Lung microvascular endothelial cell (primary cell): ENCODE data around the gene ZDHHC18. TPM values are rescaled to one million over a fixed set of nuclear protein-coding genes. Genes with fewer than 3 reads are reported as not detected.
"Not testable (repeated sequence)": the region's sequence is repeated elsewhere in the genome, so short reads cannot be mapped to it uniquely, and the experiment has no call there.

Experiments used
- DNase-seq, 2 donors: peaks; one replicate each; pipeline versions ENCODE4 v3.0.0 to v3.0.0-alpha.2; 2010; ENCODE audit warnings: low read depth in 2 of 2
- total RNA-seq: library from RNA; depleted of rRNA; stranded (reverse); fragments of >200 nt; gene quantifications from 2 replicates; pipeline ENCODE4 v1.2.1, GENCODE V29; 2014

ZDHHC18 gene
- total RNA-seq, 1 donor from 2014 or later = 4.2 TPM

DNA sequence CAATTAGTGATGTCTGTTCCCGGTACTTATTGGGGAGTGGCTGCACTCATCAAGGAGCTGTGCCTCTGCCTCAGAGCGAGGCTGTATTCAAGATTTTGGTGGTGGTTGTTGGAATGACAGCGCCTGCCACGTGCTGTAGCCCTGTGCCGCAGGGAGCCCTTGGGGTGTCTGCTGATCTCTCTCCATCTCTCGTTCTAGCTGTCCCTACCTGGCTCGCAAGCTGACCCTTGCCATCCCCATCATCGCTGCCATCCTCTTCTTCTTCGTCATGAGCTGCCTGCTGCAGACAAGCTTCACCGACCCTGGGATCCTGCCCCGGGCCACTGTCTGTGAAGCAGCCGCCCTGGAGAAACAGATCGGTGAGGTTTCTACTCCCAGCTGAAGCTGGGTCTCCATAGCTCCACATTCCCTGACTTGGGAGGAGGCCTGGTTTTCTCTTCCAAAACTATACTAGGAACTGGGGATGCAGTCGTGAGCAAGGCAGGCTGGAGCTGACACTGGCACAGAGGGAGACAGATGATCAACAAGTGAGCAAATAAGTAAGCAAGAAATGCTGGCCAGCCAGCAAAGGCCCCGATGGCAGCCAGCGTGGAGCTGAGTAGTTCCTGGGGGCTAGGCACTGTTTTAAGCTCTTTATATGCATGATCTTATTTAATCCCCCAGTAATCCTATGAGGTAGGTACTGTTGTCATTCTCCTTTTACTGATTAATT lies 5.9 kb downstream of the ZDHHC18 start:
- DNase-seq = no peak

DNA sequence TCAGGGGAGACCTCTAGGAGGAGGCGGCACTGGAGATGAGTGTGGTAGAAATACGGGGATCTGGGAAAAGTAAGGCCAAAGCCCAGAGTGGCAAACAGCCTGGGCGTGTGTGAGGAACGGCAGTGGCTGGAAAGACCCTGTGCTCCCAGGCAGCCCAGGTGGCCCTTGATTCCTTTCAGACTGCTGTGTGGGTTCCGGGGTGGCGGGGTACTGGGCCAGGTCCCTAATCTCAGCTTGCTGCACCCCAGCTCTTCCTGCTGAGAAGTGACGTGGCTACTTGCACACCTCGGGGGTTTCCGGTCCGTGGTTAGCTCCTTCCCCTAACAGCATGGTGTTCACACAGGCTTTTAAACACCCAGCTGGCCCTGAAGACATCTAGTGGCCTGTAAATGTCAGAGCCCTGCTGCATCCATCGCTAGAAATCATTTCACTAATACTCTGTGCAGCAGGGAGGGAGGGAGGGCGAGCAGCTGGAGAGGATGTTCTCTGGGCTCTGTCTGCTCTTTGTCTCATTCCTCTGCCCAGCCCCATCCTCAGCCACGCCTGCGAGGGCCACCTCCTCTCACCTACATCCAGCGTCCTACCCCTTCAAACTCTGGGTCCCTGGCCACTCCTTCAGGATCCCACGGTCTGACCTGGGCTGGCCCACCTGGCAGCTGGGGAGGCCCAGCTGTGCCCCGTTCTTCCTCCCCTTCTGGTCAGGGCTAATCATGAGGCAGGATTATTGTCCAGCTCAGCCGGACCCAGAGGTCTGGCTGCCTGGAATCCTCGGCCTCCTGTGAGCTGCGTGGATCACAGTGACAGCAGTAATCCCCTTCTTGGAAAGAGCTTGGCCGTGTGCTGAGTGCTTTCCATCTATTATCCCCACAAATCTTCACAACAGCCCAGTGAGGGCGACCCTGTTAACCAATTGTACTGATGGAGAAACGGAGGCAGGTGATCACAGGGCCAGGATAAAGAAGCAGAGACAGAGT lies 7.2 kb downstream of the ZDHHC18 start:
- DNase-seq = no peak

DNA sequence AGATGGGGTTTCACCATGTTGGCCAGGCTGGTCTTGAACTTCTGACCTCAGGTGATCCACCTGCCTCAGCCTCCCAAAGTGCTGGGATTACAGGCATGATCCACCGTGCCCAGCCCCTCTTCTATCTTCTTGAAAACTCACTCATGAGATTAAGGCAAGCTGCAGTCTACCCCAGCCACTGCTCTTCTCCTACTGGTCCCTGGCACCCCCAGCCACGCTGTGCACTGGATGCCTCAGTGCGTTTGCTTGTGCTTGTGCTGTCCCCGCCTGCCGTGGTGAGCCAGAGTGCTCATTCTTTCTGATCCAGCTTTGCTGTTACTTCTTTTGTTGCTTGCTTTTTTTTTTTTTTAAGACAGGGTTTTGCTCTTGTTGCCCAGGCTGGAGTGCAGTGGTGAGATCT lies 11.2 kb downstream of the ZDHHC18 start:
- not testable (repeated sequence) for DNase-seq

DNA sequence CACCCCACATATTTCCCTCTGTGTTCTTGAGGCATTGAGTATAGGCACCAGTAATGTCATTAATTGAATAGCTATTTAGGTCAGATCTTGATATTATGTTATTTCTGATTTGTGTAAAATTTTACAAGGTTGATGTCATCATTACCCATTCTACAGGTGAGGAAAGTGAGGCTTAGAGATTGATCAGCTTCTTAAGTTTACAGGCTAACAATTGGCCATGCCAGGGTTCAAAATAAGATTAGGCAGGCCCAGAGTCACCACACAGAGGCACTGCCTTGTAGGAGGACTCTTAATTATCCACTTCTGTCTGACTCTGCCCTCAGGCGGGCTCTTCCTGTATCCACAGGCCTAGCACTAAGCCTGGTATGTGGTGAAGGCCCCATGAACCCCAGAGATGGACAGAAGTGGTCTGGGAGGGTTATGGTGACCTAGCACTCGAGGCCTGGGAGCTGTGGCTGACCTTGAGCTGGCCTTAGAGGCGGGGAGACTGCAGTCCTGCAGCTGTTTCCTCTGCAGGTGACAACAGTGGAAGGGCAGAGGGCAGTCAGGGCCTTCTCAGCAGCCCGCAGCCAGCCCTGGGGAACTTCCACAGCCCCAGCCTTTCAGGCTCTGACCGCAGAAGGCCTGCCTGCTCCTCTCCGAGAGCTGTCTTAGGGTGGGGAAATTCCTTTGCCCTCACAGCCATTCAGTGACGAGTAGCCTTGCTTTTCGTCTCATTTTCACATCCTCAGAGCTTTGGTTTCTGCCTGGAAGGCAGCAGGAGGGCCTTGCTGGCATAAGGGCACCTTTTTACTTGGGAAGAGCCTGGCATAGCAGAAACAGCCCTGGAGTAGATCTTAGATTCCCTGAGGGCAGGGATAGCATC lies 12.2 kb downstream of the ZDHHC18 start:
- peak; percentile 16 to 48 for DNase-seq

DNA sequence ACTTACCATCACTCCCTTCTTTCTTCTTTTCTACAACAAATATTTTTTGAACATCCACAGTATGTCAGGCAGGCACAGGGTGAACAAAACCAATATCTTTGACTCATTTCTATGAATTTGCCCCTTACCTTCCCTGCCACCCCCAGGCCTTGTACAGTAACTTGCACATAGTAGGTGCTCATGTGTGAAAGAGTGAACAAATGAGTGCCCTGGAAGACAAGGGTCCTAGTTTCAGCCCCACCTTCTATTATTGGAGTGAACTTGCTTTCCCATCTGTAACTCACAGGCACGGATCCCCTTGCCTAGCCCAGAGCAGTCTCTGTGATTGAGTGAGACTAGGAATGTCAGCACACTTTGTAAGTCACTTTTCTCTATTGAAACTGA lies 12.8 kb downstream of the ZDHHC18 start:
- DNase-seq = no peak

DNA sequence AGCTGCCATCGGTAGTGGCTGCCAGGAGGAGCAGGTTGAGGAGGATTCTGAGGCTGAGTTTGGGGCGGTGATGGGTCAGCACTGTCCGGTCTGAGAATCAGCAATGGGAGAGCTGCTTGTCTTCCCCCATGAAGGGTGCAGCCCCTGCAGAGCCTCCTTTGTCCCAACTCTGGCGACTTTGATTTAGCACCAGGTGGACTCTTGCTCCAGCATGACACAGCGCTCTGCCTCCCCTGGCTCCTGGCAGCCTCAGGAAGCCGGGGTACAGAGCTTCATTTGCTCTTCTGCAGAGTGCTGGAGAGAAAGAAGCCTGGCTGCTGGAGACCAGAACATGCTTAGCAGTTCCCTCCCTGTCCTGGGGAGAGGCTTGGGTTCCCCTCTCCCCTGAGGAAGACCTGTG lies 13.3 kb downstream of the ZDHHC18 start:
- no peak for DNase-seq

DNA sequence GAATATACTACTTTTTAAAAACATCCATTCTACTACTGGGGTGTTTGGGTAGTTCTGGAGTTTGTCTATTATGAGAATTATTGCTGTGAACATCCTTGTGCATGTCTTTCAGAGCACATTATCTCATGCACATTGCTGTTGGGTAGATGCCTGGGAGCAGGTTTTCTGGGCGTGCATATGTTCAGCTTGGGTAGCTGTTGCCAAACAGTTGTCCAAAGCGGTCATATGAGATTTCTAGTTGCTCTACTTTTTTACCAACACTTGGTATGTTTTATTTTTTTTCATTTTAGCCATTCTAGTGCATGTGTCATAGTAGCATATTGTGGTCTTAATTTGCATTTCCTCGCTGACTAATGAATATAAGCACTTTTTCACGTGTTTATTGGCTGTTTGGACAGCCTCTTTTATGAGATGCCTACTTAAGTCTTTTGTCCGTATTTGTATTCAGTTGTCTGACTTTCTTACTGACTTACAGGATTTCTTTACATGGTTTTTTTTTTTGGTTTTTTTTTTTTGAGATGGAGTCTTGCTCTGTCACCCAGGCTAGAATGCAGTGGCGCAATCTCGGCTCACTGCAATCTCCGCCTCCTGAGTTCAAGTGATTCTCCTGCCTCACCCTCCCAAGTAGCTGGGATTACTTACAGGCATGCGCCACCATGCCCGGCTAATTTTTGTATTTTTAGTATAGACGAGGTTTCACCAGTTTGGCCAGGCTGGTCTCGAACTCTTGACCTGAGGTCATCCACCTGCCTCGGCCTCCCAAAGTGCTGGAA lies 18.1 kb downstream of the ZDHHC18 start:
- no peak for DNase-seq

DNA sequence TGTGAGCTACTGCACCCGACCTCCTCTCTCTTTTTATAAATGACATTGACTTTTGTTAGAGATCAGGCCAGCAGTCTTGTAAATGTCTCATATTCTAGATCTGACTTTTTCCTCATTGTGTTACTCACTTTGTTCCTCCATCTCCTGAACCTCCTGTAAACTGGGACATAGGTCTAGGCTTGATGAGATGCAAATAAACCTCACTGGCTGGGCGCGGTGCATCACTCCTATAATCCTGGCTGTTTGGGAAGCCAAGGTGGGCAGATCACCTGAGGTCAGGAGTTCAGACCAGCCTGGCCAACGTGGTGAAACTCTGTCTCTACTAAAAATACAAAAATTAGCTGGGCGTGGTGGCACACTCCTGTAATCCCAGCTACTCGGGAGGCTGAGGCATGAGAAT lies 21.3 kb downstream of the ZDHHC18 start:
- DNase-seq = not testable (repeated sequence)

DNA sequence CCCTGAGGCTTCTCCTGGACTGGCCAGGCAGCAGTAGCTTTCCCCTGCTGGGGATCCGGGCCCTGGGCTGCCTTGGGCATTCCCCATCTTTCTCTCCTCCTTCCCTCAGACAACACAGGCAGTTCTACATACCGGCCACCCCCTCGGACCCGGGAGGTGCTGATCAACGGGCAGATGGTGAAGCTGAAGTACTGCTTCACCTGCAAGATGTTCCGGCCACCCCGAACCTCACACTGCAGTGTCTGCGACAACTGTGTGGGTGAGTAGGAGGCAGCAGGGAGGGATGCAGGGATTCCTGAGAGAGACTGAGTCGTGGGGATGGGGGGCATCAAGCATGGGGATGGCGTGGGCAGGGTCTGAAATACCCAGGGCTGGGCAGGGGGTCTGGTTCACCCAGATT lies 22.0 kb downstream of the ZDHHC18 start:
- no peak for DNase-seq

DNA sequence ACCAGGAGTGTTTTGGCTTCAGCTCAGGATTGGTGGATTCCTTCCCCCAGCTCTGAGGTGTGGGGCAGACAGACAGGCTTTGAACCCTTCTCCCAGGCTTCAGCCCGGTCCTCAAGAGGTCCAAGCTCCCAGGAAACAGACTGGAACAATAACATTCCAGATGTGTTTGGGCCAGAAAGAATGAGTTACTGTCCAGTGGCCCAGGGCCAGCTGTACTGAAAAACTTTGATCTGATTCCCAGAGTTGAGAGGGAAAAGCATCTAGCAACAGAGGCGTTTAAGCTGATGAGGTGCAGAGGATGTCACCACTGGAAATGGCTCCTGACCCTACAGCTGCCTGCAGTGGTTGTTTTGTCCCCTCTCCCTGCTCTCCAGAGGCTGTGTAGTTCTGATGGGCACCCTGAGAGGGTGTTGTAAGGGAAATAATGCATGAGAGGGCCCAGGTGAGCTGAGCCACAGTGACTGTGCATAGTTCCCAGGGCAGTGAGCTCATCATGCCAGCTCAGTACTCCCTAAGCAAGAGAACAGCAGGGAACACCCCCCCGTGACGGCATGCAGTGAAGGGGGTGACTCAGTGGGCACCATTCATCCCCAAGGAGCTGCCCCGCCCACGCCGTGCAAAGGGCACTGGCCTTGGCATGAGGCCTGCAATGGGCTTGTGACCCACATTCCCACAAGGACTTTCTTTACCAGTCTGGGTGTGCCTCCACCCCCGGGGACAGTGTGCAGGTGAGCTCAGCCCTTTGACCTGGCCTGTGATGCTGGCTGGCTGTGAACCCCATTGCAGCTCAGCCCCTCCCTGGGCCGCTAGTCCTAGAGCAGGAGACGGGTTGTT lies 22.7 kb downstream of the ZDHHC18 start:
- peak; percentile 31 to 86 for DNase-seq

DNA sequence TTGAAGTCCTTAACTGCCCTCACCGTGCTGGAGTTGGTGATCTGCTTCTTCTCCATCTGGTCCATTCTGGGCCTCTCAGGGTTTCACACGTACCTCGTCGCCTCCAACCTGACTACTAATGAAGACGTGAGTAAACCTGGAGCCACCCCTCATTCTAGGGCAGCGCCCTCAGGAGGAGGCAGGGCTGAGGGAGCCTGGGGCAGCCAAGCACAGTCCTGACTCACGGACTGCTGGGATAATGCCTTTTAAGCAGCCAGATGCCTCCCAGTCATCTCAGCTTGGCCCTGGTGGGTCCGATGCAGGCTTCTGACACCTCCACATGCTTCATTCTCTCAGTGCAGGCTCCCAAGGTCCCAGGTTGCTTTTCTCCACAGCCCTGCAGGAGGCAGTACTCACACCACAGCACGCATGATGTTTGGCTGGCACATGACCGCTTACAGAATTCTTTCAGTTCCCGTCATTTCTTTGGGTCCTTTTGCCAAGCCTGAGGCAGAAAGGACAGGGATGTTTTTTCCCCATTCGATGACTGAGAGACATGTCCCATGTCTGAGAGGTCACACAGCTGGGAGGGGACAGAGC lies 24.7 kb downstream of the ZDHHC18 start:
- no peak for DNase-seq

DNA sequence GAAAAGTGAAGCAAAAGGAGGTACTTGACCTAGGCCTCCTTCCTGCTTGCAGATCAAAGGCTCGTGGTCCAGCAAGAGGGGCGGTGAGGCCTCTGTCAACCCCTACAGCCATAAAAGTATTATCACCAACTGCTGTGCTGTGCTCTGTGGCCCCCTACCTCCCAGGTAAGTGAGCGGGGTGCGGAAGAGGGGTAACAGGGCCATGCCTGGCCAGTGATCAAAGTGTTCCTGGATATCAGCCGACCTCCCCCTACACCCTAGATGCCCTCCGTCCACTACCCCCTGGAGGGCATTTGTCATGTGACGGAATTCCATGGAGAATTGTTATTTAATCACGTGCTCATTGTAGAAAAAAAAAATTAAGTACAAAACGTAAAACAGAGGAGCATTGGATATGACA lies 26.2 kb downstream of the ZDHHC18 start:
- no peak for DNase-seq

DNA sequence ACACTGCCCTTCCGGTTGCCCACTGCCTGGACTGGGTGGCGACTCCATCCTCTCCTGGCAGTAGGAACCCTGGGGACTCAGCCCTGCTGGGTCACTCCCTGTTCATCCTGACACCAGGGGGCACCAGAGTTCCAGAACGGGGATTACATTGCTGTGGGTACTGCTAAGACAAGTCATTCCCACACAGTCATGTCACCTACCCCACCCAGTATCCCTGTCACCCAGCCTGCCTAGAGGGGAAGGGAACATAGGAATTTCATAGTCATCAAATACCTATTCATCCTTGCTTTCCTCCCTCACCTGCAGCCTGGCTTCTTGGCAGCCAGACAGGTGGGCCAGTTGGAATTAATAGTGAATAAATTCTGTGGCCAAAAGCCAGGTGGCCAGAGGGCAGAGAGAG lies 26.7 kb downstream of the ZDHHC18 start:
- DNase-seq = peak; percentile 79 to 84

DNA sequence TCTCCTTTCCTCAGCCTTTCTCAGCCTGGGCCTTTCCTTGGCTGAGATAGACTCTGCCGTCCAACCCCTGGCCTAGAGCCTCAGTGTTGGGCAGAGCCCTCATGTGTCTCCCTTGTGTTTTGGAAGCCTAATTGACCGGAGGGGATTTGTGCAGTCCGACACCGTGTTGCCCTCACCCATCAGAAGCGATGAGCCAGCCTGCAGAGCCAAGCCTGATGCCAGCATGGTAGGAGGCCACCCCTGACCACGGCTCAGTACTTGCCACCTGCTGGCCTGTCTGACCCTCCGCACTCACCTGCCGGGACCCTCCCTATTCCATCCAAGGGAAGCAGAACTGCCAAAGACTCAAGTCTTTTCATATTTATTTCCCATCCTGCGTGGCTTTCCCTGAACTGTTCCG lies 27.1 kb downstream of the ZDHHC18 start:
- no peak for DNase-seq

DNA sequence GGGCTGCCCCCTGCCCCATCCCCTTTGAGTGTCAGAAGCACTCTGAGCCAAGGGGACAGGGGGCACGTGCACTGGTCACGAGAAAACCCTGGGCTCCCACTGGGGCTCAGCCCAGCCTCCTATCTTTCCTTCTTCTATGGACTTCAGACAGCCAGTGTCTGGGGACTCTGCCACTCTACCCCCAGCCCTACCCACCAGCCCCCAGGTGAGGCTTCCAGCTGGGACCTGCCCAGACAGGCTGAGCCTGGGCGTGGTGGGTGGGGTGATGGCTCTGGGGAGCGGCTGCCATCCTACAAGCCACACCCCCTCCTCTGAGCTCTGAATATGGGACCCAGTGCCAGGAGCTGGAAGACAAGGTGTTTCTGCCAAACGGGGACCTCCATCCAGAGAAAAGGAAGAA lies 28.4 kb downstream of the ZDHHC18 start:
- no peak for DNase-seq

DNA sequence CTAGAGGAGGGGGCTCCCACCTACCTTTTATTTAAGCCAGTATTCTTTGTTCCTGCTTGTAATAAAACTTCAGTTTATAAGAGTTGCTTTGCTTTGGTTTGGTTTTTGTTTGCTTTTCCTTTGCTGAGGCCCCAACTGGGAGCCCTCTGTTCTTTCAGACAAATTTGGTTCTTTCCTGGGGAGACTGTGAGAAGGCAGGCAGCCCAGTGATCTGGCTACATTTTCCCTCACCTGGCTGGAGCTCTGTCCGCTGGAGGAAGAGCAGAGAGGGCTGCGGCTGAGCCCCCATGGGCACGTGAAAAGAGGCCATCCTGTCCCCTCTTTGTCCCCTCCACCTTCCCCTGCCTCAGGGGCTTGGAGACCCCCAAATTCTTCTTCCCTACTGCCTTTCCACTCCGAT lies 29.1 kb downstream of the ZDHHC18 start:
- no peak for DNase-seq

DNA sequence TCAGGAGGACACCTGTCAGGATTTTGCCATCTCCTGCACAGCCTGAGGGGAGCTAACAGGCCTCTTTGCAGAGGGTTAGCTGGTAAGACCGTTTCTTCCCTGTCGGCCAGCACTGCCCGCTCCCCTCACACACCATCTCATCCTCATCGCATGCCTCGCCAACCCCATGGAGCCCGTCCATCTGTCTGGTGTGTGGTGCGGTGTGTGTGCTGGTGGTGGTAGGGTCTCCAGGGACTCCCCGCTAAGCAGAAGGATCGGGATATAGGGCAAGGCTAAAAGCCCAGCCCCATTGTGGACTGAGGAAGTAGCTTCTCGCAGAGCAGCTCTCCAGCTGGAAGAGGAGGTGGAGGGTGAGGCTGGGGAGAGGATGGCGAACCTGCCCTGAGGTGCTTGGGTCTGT lies 29.7 kb downstream of the ZDHHC18 start:
- DNase-seq = no peak

DNA sequence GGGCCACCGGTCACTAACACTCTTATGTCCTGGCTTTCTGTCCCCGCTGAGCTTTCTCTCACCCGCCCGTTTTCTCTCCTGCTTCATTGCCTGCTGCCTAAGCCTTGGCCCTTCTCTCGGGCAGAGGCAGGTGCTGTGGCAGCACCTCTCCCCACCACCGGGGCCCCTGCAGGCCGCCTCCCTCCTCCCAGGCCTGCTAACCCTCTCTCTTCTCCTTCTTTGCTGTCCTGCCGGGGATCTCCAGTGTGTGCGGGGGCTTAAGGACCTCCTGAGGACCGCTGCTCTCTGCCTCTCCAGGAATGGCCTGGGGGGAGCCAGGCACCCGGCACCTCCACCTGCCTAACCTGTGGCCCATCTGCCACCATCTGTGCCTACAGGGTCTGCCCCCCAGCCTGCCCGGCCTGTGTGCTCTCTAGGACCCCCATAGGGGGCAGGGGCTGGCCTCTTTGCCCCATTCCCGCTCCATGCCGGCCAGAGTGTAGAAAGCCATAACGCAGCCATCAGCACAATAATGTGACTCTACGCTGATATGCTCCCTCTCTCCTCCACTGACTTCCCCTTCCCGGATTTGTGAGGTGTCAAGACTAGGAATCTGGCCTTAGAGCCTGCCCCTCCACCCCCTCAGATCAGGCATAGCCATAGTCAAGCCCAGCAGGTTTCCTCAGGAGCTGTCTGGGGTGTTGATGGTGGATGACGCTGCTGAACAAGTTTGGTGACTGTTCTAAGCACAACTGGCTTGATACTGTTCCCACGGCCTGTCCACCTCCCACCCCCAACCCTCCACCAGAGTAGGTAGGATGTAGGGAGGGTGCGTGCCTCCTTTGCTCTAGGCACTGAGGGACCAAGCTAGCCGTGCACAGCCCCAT lies 30.3 kb downstream of the ZDHHC18 start:
- no peak for DNase-seq
